Panc1 (cell line): Measurements from ENCODE around the gene NHS. TPM values are rescaled to one million over a fixed set of nuclear protein-coding genes. Genes with fewer than 3 reads are reported as not detected.

Source experiments
- ATAC-seq: fragments of 200-7000 bp; cut with Tn5 transposase; 2 replicates; pipeline ENCODE4 v1.9.1; 2020; ENCODE audit warnings: mild to moderate bottlenecking, moderate library complexity
- BruUV-seq: library from RNA; stranded (reverse); fragments of 400-500 nt; replicated peaks from 2 replicates; lab custom pipeline; 2021; lab: Mats Ljungman, UMichigan
- CTCF ChIA-PET: fragments of 300-600 bp; sonication (Branson Sonifier 250); formaldehyde crosslinking; loops from one replicate; lab custom pipeline; 2022; ENCODE audit warnings: antibody characterized with exemption; lab: Charles Lee
- POLR2A ChIA-PET: fragments of 300-600 bp; sonication (Branson Sonifier 250); formaldehyde crosslinking; loops from one replicate; lab custom pipeline; 2022; ENCODE audit warnings: antibody characterized with exemption; lab: Charles Lee
- DNase-seq: peaks from one replicate; pipeline ENCODE4 v3.0.0-alpha.2; 2010; ENCODE audit warnings: low read depth, low spot score
- H3K27ac ChIP-seq: 2 replicates; pipeline ENCODE4 v1.5.1; 2011; ENCODE audit warnings: mild to moderate bottlenecking, low read length, inconsistent platforms
- H3K27me3 ChIP-seq: fragments of 200-500 bp; sonication (Bioruptor generic); 2 replicates; pipeline ENCODE4 v1.6.0; 2014; ENCODE audit warnings: low read length, inconsistent platforms; ENCODE audit not compliant: control insufficient read depth, insufficient read depth
- H3K36me3 ChIP-seq: fragments of 200-500 bp; sonication (Bioruptor generic); 2 replicates; pipeline ENCODE4 v1.5.1; 2014; ENCODE audit warnings: inconsistent platforms, mild to moderate bottlenecking, low read length, moderate library complexity; ENCODE audit not compliant: control insufficient read depth, insufficient read depth
- H3K4me1 ChIP-seq: 2 replicates; pipeline ENCODE4 v1.5.1; 2011; ENCODE audit warnings: inconsistent platforms, mild to moderate bottlenecking, low read length, moderate library complexity; ENCODE audit not compliant: control insufficient read depth, insufficient read depth
- H3K4me3 ChIP-seq, 2 experiments: 2 replicates each; pipeline ENCODE4 v1.5.1; 2011 to 2012; ENCODE audit warnings: low read depth in 2 of 2, low read length in 2 of 2, mild to moderate bottlenecking in 2 of 2, inconsistent platforms in 1 of 2, moderate library complexity in 1 of 2
- H3K9me3 ChIP-seq: fragments of 200-500 bp; sonication (Bioruptor generic); 2 replicates; pipeline ENCODE4 v1.5.1; 2014; ENCODE audit warnings: low read depth, mild to moderate bottlenecking, inconsistent platforms, low read length, moderate library complexity; ENCODE audit not compliant: control insufficient read depth, insufficient read depth
- CTCF ChIP-seq: fragments of 450-650 bp; IDR thresholded peaks from 2 replicates; pipeline ENCODE4 v1.5.1; 2017; ENCODE audit warnings: mild to moderate bottlenecking
- POLR2AphosphoS5 ChIP-seq: IDR thresholded peaks from 2 replicates; pipeline ENCODE4 v1.6.1; 2012; ENCODE audit warnings: mild to moderate bottlenecking, low read depth, low read length, moderate library complexity
- REST ChIP-seq, 2 experiments: IDR thresholded peaks; 2 replicates each; pipeline ENCODE4 v1.6.1; 2011 to 2012; ENCODE audit warnings: low read depth in 2 of 2, control low read depth in 1 of 2, low read length in 1 of 2, mild to moderate bottlenecking in 1 of 2, moderate library complexity in 1 of 2; ENCODE audit not compliant: insufficient read depth in 1 of 2
- SIN3A ChIP-seq: IDR thresholded peaks from 2 replicates; pipeline ENCODE4 v1.6.1; 2012; ENCODE audit warnings: low read depth, mild to moderate bottlenecking, low read length, moderate library complexity, borderline replicate concordance; ENCODE audit not compliant: insufficient read depth
- TCF7L2 ChIP-seq: IDR thresholded peaks from 2 replicates; pipeline ENCODE4 v1.6.1; 2011; ENCODE audit warnings: mild to moderate bottlenecking, low read depth, low read length, inconsistent platforms
- in situ Hi-C: cut with HindIII; loops from 2 replicates; pipeline ENCODE4 v1.10.0; 2016; ENCODE audit warnings: low sequenced_read_pairs, low pct_unique_long_range_greater_than_20kb
- intact Hi-C: fragments of 100-400 bp; cut with micrococcal nuclease; formaldehyde crosslinking; loops from one replicate; pipeline ENCODE4 v1.10.0; 2022; ENCODE audit not compliant: unreplicated experiment
- total RNA-seq: library from RNA; stranded (reverse); gene quantifications from one replicate; pipeline ENCODE4 v1.2.1, GENCODE V29; 2021; ENCODE audit not compliant: unreplicated experiment

The NHS gene
- total RNA-seq, 1 experiment from 2014 or later, result 0.80 TPM

- ChIA-PET POLR2A (no interaction called here), CTCF (no interaction called here)
- H3K36me3 ChIP-seq, result no peaks in the 10 kb centered on the region
- in situ Hi-C loops, result no loop called here
- H3K4me1 ChIP-seq, result no peaks in the 10 kb centered on the region
- DNase-seq, result no peak
- TF ChIP-seq SIN3A (no peak), REST (IDR thresholded peaks at IDR 0.05; ENCODE audit: insufficient read depth in 1 of 2, low read depth in 2 of 2, low read length in 1 of 2) (no peak), POLR2AphosphoS5 (no peak), CTCF (no peak), TCF7L2 (no peak)
- H3K27ac ChIP-seq, result no peak overlapping the region
- no peaks in the 10 kb centered on the region for H3K27me3 ChIP-seq
- no peak for ATAC-seq
- intact Hi-C loops, result no loop called here
- no TSS peak for BruUV-seq
- H3K4me3 ChIP-seq, result no peak overlapping the region
- H3K9me3 ChIP-seq, result no peaks in the 10 kb centered on the region
Observed at GRCh38 chrX:17642891-17643290, 267.9 kb downstream of the NHS start.

GRCh38 chrX:17643528-17643927 is 268.5 kb downstream of the NHS start:
- Histone ChIP-seq H3K27me3 (no peaks in the 10 kb centered on the region), H3K36me3 (no peaks in the 10 kb centered on the region), H3K9me3 (no peaks in the 10 kb centered on the region), H3K27ac (no peak overlapping the region), H3K4me3 (no peak overlapping the region), H3K4me1 (no peaks in the 10 kb centered on the region)
- in situ Hi-C loops (no loop called here), intact Hi-C loops (no loop called here)
- CTCF ChIA-PET, result no interaction called here
- no peak for ATAC-seq
- TF ChIP-seq REST (IDR thresholded peaks at IDR 0.05; ENCODE audit: insufficient read depth in 1 of 2, low read depth in 2 of 2, low read length in 1 of 2) (no peak), SIN3A (no peak), TCF7L2 (no peak), POLR2AphosphoS5 (no peak), CTCF (no peak)
- DNase-seq, result no peak
- BruUV-seq, result no TSS peak
- POLR2A ChIA-PET, result no interaction called here
